Activated T-cell treated with anti-CD3 and anti-CD28 coated beads for 48 hours (primary cell): ENCODE results near the gene HSD17B14.
"Not testable (repeated sequence)": the region's sequence is repeated elsewhere in the genome, so short reads cannot be mapped to it uniquely, and the experiment has no call there.

Experiments used
- DNase-seq: peaks from one replicate; pipeline ENCODE4 v3.0.0-alpha.2; 2020; ENCODE audit warnings: low read depth

The HSD17B14 gene

GRCh38 chr19:48836089-48837017 lies at the start of gene HSD17B14:
TSS of gene HSD17B14 (minus strand) at chr19:48836491. CDS start at chr19:48836411, 80 bp downstream.
- no peak for DNase-seq

- no peak for DNase-seq
Measured at GRCh38 chr19:48883726-48884125, 47.4 kb upstream of the HSD17B14 start.

GRCh38 chr19:48881741-48882657 lies 45.7 kb upstream of the HSD17B14 start:
- DNase-seq: no peak

GRCh38 chr19:48879696-48880095 lies 43.4 kb upstream of the HSD17B14 start:
- not testable (repeated sequence) for DNase-seq

- DNase-seq: no peak
Measured at GRCh38 chr19:48879025-48879637, 42.8 kb upstream of the HSD17B14 start.

- DNase-seq: no peak
Measured at GRCh38 chr19:48878196-48879024, 42.1 kb upstream of the HSD17B14 start.

- DNase-seq: no peak
Measured at GRCh38 chr19:48877855-48878195, 41.5 kb upstream of the HSD17B14 start.

GRCh38 chr19:48876043-48876981 lies 40.0 kb upstream of the HSD17B14 start:
- DNase-seq: peak; percentile 46

GRCh38 chr19:48874303-48875135 lies 38.2 kb upstream of the HSD17B14 start:
- DNase-seq: no peak

- no peak for DNase-seq
Measured at GRCh38 chr19:48873476-48874302, 37.4 kb upstream of the HSD17B14 start.

- peak; percentile 62 for DNase-seq
Measured at GRCh38 chr19:48872884-48873475, 36.7 kb upstream of the HSD17B14 start.

- DNase-seq: peak; percentile 99
Measured at GRCh38 chr19:48872182-48872883, 36.0 kb upstream of the HSD17B14 start, which contains the start of gene PPP1R15A. TSS of gene PPP1R15A (plus strand) at chr19:48872421. CDS start at chr19:48873234, 813 bp downstream.

- not testable (repeated sequence) for DNase-seq
Measured at GRCh38 chr19:48871471-48872181, 35.3 kb upstream of the HSD17B14 start.

- DNase-seq: no peak
Measured at GRCh38 chr19:48870048-48870447, 33.8 kb upstream of the HSD17B14 start.

- no peak for DNase-seq
Measured at GRCh38 chr19:48868114-48868886, 32.0 kb upstream of the HSD17B14 start, which contains the start of gene PLEKHA4. TSS of gene PLEKHA4 (minus strand) at chr19:48868617. CDS start at chr19:48867620, 997 bp downstream.

- no peak for DNase-seq
Measured at GRCh38 chr19:48867746-48868113, 31.4 kb upstream of the HSD17B14 start.
